PC-9 (cell line): ENCODE results near the gene FAM180A. TPM values are rescaled to one million over a fixed set of nuclear protein-coding genes. Genes with fewer than 3 reads are reported as not detected.

ENCODE experiments used
- BruUV-seq: library from RNA; stranded (reverse); fragments of 400-500 nt; replicated peaks from 2 replicates; lab custom pipeline; 2021; lab: Mats Ljungman, UMichigan
- CTCF ChIA-PET: fragments of 300-600 bp; sonication (Branson Sonifier 250); formaldehyde crosslinking; loops from one replicate; lab custom pipeline; 2022; ENCODE audit warnings: antibody characterized with exemption; lab: Charles Lee
- POLR2A ChIA-PET: fragments of 300-600 bp; sonication (Branson Sonifier 250); formaldehyde crosslinking; loops from one replicate; lab custom pipeline; 2022; ENCODE audit warnings: antibody characterized with exemption; ENCODE audit not compliant: unreplicated experiment; lab: Charles Lee
- DNase-seq, 2 experiments: peaks; one replicate each; pipeline versions ENCODE4 v3.0.0 to v3.0.0-alpha.2; 2015 to 2022; ENCODE audit warnings: mixed read lengths in 1 of 2
- H2AFZ ChIP-seq: fragments of 200-600 bp; sonication (generic); 2 replicates; pipeline ENCODE4 v1.8.1; 2017; ENCODE audit warnings: antibody characterized with exemption
- H3F3A ChIP-seq: fragments of 200-600 bp; sonication (generic); 2 replicates; pipeline ENCODE4 v1.8.1; 2017; ENCODE audit warnings: antibody characterized with exemption, mild to moderate bottlenecking, low read depth; ENCODE audit not compliant: insufficient read depth
- H3K27ac ChIP-seq: fragments of 200-600 bp; sonication (generic); 2 replicates; pipeline ENCODE4 v1.6.1; 2016; ENCODE audit warnings: mixed run types
- H3K27me3 ChIP-seq: fragments of 200-600 bp; sonication (generic); 2 replicates; pipeline ENCODE4 v1.6.1; 2016; ENCODE audit warnings: low read depth, mixed run types; ENCODE audit not compliant: insufficient read depth
- H3K36me3 ChIP-seq: fragments of 200-600 bp; sonication (generic); 2 replicates; pipeline ENCODE4 v1.6.1; 2016; ENCODE audit warnings: low read depth, mixed run types
- H3K4me1 ChIP-seq: fragments of 200-600 bp; sonication (generic); replicated peaks from 2 replicates; pipeline ENCODE4 v1.6.1; 2016; ENCODE audit warnings: mixed run types; ENCODE audit not compliant: insufficient read depth
- H3K4me2 ChIP-seq: fragments of 200-600 bp; sonication (generic); 2 replicates; pipeline ENCODE4 v1.6.1; 2017; ENCODE audit warnings: mixed run types
- H3K4me3 ChIP-seq: fragments of 200-600 bp; sonication (generic); 2 replicates; pipeline ENCODE4 v1.6.1; 2016; ENCODE audit warnings: mixed run types
- H3K79me2 ChIP-seq: fragments of 200-600 bp; sonication (generic); 2 replicates; pipeline ENCODE4 v1.6.1; 2017; ENCODE audit warnings: low read depth, mixed run types
- H3K9me2 ChIP-seq: fragments of 200-600 bp; sonication (generic); 2 replicates; pipeline ENCODE4 v1.8.1; 2017; ENCODE audit warnings: mild to moderate bottlenecking; ENCODE audit not compliant: insufficient read depth
- H3K9me3 ChIP-seq: fragments of 200-600 bp; sonication (generic); 2 replicates; pipeline ENCODE4 v1.8.1; 2016; ENCODE audit warnings: low read depth; ENCODE audit not compliant: insufficient read depth
- H4K20me1 ChIP-seq: fragments of 200-600 bp; sonication (generic); 2 replicates; pipeline ENCODE4 v1.8.1; 2017; ENCODE audit not compliant: insufficient read depth
- CTCF ChIP-seq: fragments of 200-600 bp; sonication (generic); conservative IDR thresholded peaks from 2 replicates; pipeline ENCODE4 v1.6.1; 2017; ENCODE audit warnings: mixed run types, antibody characterized with exemption, mild to moderate bottlenecking, moderate library complexity
- EZH2 ChIP-seq: fragments of 200-600 bp; sonication (generic); IDR thresholded peaks from 2 replicates; pipeline ENCODE4 v1.8.0; 2017; ENCODE audit warnings: antibody characterized with exemption, low read depth
- intact Hi-C: fragments of 100-400 bp; cut with micrococcal nuclease; formaldehyde crosslinking; loops from one replicate; pipeline ENCODE4 v1.10.0; 2022; ENCODE audit not compliant: unreplicated experiment
- total RNA-seq: library from RNA; stranded (reverse); gene quantifications from 2 replicates; pipeline ENCODE4 v1.2.3, GENCODE V29; 2021

Gene FAM180A
- total RNA-seq, 1 experiment from 2014 or later, result not detected

- Histone ChIP-seq H3K9me3 (no peaks in the 10 kb centered on the region), H3F3A (no peaks in the 10 kb centered on the region), H2AFZ (no peak overlapping the region), H3K79me2 (no peaks in the 10 kb centered on the region), H3K9me2 (no peaks in the 10 kb centered on the region), H3K27ac (no peak overlapping the region), H4K20me1 (no peaks in the 10 kb centered on the region), H3K4me2 (no peak overlapping the region), H3K36me3 (no peaks in the 10 kb centered on the region), H3K4me3 (no peak overlapping the region), H3K27me3 (no peaks in the 10 kb centered on the region), H3K4me1 (no peaks in the 10 kb centered on the region)
- intact Hi-C loops, result no loop called here
- ChIA-PET POLR2A (no interaction called here), CTCF (no interaction called here)
- DNase-seq, result no peak
- TF ChIP-seq EZH2 (no peak), CTCF (no peak)
- BruUV-seq, result no TSS peak
Observed at GRCh38 chr7:135784013-135784412, 35.4 kb upstream of the FAM180A start.

DNA sequence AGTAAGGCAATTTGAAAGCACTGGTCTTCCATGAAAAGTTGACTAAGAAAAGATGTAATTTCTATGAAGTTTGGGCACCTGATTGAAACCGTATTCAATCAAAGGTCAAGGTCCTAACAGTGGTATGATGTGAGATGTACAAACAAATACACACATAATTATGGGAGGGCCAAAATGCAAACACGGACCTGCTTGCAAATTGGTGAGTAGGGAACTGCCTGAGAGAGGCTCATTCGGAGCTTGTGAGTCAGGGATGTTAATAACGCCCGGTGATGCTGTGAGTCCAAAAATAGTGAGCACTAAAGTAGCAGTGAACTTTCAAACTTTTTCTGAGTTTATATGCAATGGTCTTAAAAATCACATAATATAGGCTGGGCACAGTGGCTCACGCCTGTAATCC is 34.2 kb upstream of the FAM180A start:
- Histone ChIP-seq H3K36me3 (no peaks in the 10 kb centered on the region), H3K79me2 (no peaks in the 10 kb centered on the region), H3K4me2 (no peak overlapping the region), H3K4me1 (no peaks in the 10 kb centered on the region), H3K9me2 (no peaks in the 10 kb centered on the region), H3K27me3 (no peaks in the 10 kb centered on the region), H3K27ac (no peak overlapping the region), H2AFZ (no peak overlapping the region), H4K20me1 (no peaks in the 10 kb centered on the region), H3K4me3 (no peak overlapping the region), H3F3A (no peaks in the 10 kb centered on the region), H3K9me3 (peaks cover 10% of the 10 kb centered on the region; the same call in 1 of the 2 replicates)
- ChIA-PET POLR2A (no interaction called here), CTCF (interaction anchor here (0.6 kb wide), 1 partner anchor 142 kb away, joined by 6 read pairs; no protein-coding TSS in a partner anchor)
- BruUV-seq, result no TSS peak
- DNase-seq, result no peak
- TF ChIP-seq CTCF (no peak), EZH2 (no peak)
- intact Hi-C loops, result no loop called here

DNA sequence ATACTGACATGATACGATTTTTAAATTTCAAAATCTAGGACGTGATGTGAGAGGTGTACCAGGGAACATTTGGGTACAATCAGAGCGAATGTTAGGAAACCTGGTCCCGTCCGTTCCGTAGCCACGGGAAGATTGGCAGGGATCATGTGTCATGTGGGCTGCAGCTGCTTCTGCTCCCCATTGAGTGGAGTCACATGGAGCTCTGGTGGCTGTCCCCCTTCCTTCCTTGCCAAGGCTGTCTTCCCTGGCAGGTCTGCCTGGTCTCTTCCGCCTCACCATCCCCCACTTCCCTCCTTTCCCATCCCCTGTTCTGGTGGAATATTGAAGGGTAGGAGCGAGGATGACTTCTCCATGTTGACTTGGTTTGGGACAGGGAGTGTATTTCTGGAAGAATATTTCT is 33.8 kb upstream of the FAM180A start:
- CTCF ChIA-PET, result interaction anchor here (0.6 kb wide), 1 partner anchor 142 kb away, joined by 6 read pairs; no protein-coding TSS in a partner anchor
- no TSS peak for BruUV-seq
- intact Hi-C loops, result no loop called here
- H3F3A ChIP-seq, result no peaks in the 10 kb centered on the region
- H3K4me3 ChIP-seq, result no peak overlapping the region
- H3K36me3 ChIP-seq, result no peaks in the 10 kb centered on the region
- no peak overlapping the region for H3K27ac ChIP-seq
- no peaks in the 10 kb centered on the region for H3K4me1 ChIP-seq
- H3K4me2 ChIP-seq, result no peak overlapping the region
- POLR2A ChIA-PET, result no interaction called here
- no peak for DNase-seq
- no peak overlapping the region for H2AFZ ChIP-seq
- H3K79me2 ChIP-seq, result no peaks in the 10 kb centered on the region
- H4K20me1 ChIP-seq, result no peaks in the 10 kb centered on the region
- peaks cover 12% of the 10 kb centered on the region; the same call in 1 of the 2 replicates for H3K9me3 ChIP-seq
- no peaks in the 10 kb centered on the region for H3K27me3 ChIP-seq
- TF ChIP-seq EZH2, result no peak
- no peaks in the 10 kb centered on the region for H3K9me2 ChIP-seq
